GM19467 (cell line): Measurements from ENCODE around the gene TET2.

Experiments used
- ATAC-seq: cut with Tn5 transposase; IDR thresholded peaks from one replicate; pipeline ENCODE4 v1.9.1; 2021; ENCODE audit warnings: mild to moderate bottlenecking, moderate library complexity; ENCODE audit not compliant: unreplicated experiment

TET2 gene

DNA sequence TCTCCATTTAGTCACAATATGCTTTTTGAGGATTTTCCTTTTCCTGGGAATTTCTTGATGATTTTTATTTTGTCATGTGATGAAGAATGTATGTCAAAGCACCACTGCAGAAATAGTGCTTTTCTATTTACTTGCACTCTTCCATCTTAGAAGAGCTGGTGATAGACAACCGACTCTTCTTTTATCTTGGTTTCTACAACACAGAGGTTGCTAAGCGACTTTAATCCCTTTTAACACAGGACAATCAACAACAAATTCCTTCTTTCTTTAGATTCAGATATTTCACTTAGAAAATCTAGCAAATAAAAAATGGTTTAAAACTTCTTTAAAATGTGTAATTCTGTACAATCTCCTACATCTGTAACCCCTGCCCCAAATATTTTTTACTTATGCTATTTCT lies 34.6 kb downstream of the TET2 start:
- ATAC-seq = no peak

GRCh38 chr4:105182211-105182610 lies 35.5 kb downstream of the TET2 start:
- no peak for ATAC-seq

GRCh38 chr4:105184316-105184980 lies 37.8 kb downstream of the TET2 start:
- ATAC-seq = no peak

DNA sequence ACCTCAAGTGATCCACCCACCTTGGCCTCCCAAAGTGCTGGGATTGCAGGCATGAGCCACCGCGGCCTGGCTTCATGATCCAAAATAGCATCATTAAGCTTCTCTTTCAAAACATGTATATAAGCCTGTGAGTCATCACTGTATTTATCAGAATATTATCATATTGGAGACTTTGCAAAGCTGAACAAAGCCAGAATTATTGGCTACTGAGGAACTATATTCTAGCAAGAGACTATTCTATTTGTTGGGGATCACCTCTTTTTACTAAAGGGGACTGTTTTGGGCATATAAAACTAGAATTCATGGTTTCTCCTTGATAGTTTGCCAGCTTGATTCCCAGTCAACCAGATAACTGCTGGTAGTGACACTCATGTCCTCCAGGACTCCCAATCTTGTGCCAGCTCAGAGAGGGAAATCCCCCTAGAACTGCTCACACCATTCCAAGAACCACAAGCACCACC lies 40.1 kb downstream of the TET2 start:
- no peak for ATAC-seq

GRCh38 chr4:105189855-105190650 lies 43.4 kb downstream of the TET2 start:
- no peak for ATAC-seq

DNA sequence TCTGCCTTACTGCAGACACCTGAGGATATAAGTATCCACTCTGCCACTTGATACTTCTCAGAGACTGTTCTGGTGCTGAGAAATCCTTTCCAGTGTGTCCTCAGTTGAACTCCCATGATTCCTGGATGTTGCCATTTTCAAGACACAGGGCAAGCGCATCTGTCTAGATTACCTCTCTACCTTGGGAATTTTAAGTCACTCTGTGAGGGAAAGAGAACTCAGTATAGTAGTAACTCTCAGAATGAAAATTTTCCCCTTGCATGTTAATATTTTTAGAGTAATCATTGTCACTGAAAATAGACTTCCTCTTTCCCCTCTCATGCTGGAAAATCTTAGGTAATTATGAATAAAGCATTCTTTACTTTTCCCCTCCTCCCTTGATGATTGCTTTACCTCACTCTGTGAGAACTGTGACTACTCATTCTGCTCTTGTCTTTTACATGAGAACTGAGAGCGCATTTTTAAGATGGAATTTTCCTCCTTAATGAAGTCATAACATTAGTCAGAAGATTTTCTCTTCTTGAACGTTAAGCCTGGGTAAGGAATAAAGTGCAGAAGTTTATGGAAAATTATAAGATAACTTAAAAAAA lies 45.0 kb downstream of the TET2 start:
- no peak for ATAC-seq

DNA sequence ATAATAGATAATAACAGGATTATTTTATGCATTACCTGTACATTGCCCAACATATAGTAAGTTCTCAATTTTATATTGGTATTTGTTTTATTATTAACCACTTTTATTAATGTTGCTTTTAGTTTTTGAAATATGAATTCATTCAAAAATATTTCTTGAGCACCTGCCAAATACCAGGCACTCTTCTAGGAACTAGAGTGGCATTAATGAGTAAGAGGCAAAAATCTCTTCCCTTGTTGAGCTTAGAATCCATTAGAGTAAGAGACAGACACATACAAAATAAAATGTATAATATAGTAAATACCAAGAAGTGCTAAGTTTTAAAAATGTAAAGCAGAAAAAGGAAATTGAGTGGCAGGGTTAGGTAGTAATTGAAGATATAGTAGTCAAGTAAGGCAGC lies 45.8 kb downstream of the TET2 start:
- ATAC-seq = no peak

- ATAC-seq = no peak
Measured at GRCh38 chr4:105192910-105193309, 46.2 kb downstream of the TET2 start.

DNA sequence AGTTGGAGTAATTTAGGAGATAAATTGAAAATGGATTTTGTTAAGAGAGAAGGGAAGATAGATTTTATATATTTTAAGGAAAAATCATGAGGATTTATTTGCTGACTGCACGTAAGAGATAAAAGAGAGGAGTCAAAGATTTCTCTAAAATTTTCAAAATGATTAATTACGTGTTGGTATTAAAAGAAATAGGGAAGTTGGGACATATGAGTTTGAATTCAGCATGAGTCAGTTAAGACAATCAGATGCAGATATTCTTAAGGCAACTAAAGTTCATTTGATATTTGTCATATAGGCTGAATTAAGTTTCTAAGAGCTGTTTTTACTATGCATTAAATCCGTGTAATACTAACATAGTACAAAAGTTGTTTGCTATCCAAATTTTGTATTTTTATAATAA lies 46.9 kb downstream of the TET2 start:
- no peak for ATAC-seq

DNA sequence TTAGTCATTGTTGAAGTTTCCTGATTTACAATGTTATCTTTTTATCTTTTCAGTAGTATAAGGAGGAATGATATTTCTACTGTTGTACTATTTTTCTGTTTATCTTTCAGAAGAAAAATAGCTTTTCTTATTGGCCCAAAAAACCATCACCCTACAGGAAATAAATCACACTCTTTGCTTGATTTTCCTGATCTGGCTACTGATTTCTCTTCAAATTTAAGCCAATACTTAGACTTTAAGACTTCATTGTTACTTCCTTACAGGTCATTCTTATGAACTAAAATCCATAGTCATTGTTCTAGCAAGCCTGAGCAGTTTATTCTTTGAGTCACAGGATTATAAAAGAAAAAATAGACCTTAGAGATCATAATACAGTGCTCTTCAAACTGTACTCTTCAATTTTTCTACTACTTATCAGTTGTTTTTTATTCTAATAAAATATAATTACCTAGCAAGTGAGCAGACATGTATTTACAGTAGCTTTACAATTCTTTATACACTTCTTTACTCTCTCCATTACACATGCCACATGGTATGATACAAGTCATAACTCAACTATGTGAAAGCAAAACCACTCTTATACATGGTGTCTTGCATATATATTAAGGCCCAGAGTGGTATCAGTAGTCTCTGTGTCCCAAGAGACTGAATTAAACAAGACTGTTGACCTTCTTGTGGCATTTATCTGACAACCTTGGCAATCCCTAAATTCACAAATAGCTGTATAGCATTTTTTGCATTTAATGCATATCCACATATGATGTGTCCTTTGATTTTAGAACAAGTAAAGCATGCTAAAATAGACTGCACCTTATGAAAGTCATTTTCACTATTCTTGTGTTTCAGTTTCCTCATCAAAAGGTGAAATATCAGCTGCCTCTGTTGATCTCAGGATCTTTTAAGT lies 47.9 kb downstream of the TET2 start:
- peak; percentile 96 for ATAC-seq

- ATAC-seq = no peak
Measured at GRCh38 chr4:105196523-105197145, 50.0 kb downstream of the TET2 start.

DNA sequence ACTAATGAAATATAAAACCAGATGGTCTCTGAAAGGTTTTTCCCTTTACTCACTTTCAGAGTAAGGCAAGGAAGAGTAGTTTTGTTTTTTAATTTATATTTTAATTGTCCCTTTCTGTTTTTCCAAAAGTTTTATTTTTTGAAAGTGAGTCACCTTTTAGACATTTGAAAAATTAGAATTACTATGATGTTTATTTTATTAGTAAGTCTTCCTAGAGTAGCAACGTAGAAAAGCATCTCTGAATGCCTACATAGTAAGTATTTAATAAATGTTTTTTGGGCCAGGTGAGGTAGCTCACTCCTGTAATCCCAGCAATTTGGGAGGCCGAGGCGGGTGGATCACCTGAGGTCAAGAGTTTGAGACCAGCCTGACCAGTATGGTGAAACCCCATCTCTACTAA lies 51.1 kb downstream of the TET2 start:
- ATAC-seq = no peak

DNA sequence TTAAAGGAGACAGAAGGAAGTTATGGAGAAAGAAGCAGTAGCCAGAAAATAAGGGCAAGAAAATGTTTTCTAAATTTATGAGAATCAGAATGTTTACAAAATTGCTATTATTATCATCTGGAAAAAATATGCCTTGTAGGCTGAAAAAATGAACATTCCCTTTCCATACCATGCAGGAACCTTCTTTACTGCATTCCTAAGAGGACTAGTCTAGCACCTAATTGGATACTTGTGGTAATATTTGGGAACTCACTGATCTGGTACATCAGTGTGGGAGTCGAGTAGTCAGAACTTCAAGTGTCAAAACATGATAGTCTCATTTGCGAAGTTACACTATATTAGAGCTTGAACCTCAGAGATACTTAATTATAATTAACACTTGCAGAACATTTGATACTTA lies 51.9 kb downstream of the TET2 start:
- no peak for ATAC-seq

DNA sequence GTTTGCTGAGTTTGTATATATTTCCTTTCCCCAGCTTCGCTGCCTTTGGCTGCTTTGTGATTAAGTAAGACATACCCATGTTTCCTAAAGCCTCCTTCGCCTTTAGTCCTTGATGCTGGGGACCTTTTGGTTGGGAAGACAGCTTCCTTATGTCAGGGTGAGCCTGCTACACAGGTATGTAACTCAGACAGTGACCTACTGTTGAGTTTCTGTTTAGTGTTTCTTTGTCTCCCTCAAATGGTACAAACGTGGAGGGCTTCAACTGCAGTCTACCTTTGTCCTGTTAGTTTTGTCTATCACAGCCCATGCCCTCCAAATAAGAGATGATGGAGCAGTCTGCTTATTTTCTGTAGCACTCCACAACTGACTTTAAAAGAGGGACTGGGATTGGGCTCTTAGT lies 59.5 kb downstream of the TET2 start:
- ATAC-seq = no peak

DNA sequence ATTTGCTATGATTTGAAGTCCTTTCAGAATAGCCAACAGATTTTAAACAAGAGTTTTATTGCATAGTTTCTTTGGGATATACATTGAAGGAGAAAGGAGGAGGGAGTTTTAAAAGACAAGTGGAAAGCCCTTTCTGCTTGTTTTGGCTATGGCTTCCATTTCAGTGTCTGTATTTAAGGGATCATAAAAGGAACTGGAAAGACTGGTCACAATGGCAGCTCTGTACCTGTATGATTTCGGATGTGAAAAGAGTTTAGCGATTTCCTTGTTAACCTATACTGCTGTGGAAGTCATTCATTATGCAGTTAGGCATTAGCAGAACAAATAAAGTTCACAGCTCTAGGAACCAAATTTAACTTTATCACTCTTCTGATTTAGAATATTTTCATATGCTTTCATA lies 60.7 kb downstream of the TET2 start:
- no peak for ATAC-seq

DNA sequence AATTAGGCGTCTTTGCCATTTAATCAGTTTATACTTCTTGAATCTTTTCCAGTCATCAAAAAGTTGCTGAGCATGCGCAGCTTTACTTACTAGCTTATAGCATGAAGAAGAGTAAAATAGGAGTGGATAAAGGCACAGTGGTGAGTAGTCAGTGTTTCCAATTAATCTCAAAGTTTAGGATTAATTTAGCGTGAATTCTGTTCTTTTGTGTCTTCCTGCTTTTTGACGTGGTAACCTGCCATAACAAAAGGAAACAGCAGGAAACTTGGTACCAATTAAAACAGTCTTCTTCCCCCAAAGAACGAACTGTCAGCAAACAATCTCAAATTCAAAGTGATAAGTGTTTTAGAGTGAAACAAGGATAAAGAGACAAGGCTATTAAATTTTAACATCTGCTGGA lies 61.9 kb downstream of the TET2 start:
- ATAC-seq = no peak

DNA sequence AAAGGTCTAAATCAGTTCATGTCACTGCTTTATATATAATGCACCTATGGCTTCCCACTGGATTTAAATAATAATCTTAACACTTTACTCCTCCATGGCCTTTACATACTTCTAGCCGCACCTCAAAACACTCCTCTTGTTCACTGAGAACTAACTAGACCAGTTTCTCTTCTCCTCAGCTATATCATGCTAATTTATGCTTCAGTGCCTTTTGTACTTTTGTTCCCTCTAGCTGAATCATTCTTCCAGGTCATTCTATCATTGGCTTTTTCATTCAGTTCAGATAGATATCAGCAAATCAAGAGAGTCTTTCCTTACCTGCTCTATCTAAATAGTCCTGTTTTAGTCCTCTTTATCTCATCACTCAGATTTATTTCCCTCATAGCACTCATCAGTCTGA lies 64.2 kb downstream of the TET2 start:
- no peak for ATAC-seq

GRCh38 chr4:105215609-105216313 lies 69.1 kb downstream of the TET2 start:
- ATAC-seq = no peak

- ATAC-seq = no peak
Measured at GRCh38 chr4:105225500-105225899, 78.8 kb downstream of the TET2 start.

- ATAC-seq = no peak
Measured at GRCh38 chr4:105227054-105227453, 80.4 kb downstream of the TET2 start.
